ENCODE measurements around the gene CFAP92.
"Not testable (repeated sequence)": the region's sequence is repeated elsewhere in the genome, so short reads cannot be mapped to it uniquely, and the experiment has no call there.

CFAP92 gene

GRCh38 chr3:128932516-128933212 lies 61.2 kb downstream of the CFAP92 start:
- DNase-seq: no peak

DNA sequence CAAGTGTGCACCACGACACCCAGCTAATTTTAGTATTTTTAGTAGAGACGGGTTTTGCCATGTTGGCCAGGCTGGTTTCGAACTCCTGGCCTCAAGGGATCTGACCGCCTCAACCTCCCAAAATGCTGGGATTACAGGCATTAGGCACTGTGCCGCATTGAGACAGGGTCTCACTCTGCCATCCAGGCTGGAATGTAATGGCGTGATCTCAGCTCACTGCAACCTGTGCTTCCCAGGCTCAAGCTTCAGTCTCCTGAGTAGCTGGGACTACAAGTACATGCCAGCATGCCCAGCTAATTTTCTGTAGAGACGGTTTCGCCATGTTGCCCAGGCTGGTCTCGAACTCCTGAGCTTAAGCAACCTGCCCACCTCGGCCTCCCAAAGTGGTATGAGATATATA lies 62.8 kb downstream of the CFAP92 start:
- DNase-seq: no peak

DNA sequence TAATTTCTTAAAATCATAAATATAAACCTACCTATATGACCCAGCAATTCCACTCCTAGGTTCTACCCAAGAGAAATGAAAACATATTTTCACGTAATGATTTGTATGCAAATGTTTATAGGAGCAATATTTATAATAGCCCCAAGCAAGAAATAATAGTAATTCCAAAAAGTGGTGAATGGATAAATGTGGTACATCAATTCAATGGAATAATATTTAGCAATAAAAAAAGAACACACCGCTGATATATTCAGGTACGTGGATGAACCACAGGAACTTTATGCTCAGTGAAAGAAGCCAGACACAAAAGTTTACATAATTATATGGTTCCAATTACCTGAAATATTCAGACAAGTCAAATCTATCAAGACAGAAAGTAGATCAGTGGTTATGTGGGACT lies 64.5 kb downstream of the CFAP92 start:
- no peak for DNase-seq

GRCh38 chr3:128923986-128924385 lies 69.9 kb downstream of the CFAP92 start:
- DNase-seq: not testable (repeated sequence)

DNA sequence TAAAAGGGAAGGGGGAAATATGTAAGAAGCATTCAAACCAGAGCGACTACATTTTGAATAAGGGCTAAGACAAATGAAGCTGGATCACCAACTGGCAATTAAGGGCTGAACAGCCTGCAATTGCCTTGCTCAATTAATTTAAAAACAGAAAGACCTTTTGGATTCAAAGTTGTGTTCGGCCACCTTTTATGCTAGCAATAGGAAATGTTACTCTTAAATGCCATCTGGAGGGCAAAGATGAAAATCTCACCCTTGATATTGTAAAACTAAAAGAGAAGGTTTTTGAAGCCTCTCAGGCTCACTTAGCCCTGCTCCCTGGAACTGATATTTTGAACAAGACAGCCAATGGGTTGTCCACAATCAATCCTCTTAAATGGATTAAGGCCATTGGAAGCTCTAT lies 70.3 kb downstream of the CFAP92 start:
- no peak for DNase-seq

GRCh38 chr3:128922804-128923459 lies 70.9 kb downstream of the CFAP92 start:
- DNase-seq: no peak

- DNase-seq: no peak
Measured at GRCh38 chr3:128919988-128920387, 73.9 kb downstream of the CFAP92 start.

DNA sequence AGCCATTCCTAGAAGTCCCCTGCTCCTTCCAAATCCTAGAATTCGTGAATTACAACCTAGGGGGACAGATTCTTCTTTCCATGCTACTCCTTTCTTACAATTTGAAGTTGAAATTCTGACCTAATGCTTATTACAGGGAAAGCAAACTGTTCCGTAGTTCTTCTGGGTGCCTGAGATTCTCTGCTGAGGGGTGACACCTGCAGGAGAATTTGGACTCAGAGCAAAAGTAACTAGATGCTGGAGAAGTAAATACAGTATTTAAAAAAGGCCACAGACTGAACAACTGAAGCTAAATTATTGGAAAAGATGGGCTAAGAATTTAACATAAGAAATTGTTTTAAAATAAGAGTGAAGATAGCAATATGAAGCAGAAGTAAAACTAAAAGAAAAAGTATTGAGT lies 76.6 kb downstream of the CFAP92 start:
- no peak for DNase-seq

- DNase-seq: no peak
Measured at GRCh38 chr3:128914966-128915645, 78.8 kb downstream of the CFAP92 start.

GRCh38 chr3:128911911-128912310 lies 82.0 kb downstream of the CFAP92 start:
- DNase-seq: no peak

DNA sequence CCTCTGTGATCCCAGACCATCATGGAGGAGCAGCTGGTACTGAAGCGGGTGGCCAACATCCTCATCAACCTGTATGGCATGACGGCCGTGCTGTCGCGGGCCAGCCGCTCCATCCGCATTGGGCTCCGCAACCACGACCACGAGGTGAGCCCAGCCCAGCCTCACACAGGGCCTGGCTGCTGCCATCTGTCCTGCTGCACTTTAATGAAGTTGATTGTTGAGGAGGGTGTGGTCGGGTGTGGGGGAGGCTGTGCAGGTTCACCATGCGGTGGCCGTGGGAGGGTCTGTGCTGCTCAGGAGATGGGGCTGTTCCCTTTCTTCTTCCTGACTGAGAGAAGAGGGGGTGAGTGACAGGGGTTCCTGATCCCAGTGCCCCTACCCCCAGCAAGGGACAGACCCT lies 83.9 kb downstream of the CFAP92 start:
- DNase-seq: no peak

GRCh38 chr3:128908951-128909350 lies 84.9 kb downstream of the CFAP92 start:
- no peak for DNase-seq

- DNase-seq: no peak
Measured at GRCh38 chr3:128907706-128908445, 86.0 kb downstream of the CFAP92 start.

DNA sequence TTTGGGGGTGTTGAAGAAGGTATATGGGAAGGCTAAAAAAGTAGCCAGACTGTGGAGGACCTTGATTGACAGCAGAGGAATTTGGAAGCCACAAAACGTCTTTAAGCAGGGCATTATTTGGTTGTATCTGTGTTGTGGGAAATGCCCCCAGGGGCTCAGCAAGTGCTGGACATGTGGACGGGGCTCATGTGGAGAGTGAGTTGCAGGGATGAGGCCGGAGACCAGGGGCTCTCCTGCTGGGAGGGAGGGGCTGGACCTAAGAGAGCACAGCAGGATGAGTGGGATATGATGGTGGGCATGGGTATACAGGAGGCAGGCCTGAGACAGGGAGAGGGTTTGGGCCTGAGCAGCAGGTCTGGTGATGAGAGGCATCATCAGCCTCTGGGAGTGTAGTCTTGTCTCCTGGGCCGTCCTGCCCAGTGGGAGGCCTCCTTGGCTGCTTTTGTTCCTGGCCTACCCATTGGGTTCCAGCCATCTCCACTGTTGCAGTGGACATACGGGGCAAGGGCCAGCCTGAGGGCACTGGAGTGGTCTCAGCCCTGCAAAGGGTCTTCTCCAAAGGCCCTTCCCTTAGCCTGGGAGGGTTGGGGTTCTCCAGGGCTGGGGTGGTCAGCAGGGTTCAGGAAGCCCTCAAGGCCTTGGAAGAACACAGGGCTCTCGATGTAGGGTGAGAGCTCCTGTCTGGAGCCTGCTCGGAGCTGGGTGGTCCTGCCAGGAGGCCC lies 86.9 kb downstream of the CFAP92 start:
- no peak for DNase-seq

DNA sequence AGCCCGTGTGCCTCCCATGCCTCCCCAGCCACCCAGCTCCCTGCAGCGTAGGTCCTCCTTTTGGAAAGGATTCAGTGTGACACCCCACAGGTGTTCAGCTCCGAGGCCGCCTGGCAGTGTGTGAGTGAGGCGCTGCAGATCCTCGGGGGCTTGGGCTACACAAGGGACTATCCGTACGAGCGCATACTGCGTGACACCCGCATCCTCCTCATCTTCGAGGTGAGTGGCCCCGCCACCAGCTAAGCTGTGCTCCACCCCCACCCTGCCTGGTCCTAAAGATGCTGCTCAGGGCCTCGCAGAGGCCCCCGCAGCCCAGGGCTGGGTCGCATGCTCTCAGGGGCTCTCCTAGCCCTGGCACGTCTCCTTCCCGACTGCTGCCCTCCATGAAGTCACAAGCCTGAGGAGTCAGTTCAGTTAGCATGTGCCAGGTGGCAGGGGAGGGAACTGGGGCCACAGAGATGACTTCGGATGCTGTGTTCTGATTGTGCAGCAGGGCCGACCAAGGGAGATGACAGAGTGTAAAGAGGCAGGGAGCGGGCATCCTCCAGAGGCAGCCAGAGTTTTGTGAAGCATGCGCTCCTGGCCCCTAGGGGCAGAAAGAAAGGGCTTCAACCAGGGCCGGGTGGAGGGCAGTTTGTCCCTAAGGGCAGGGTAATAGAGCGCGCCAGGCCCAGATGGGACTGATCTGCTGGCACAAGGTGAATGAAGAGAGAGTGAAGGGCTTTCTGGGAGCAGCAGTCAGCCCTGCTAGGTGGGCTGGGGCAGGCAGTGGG lies 87.7 kb downstream of the CFAP92 start:
- no peak for DNase-seq

DNA sequence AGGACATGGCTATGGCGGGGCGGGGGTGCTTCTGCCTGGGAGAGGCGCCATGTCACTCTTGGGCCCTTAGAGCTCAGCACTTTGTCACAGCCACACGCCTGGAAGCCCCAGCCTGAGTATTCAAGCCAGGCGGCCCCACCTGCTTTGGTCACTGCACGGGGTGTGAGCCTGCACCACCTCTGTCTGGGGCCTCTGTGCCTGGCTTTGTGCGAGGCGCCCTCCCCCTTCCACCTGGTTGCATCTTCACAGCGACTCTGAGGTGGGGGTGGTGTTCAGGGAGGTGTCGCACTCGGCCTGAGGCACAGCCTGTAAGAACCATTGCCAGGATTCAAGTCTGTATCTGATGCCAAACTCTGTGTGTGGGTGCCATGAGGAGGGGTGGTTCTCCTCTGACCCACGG lies 90.4 kb downstream of the CFAP92 start:
- no peak for DNase-seq

DNA sequence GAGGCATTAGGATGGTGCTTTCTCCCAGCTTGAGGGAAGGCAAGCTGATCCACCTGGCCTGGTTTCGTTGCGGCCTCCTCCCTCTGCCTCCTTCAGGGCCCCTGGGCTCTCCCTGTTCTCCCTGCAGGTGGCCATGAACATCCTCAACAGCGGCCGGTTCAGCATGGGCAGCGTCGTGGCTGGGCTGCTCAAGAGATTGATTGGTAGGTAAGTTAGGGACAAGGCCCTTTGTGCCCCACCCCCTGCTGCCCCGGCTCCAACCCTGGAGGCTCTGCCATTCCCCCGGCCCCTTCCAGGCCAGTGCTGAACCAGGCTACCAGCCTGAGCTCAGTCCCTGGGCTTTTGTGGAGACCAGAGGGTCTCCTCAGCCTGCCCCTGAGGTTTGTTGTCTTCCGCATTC lies 91.5 kb downstream of the CFAP92 start:
- DNase-seq: no peak

DNA sequence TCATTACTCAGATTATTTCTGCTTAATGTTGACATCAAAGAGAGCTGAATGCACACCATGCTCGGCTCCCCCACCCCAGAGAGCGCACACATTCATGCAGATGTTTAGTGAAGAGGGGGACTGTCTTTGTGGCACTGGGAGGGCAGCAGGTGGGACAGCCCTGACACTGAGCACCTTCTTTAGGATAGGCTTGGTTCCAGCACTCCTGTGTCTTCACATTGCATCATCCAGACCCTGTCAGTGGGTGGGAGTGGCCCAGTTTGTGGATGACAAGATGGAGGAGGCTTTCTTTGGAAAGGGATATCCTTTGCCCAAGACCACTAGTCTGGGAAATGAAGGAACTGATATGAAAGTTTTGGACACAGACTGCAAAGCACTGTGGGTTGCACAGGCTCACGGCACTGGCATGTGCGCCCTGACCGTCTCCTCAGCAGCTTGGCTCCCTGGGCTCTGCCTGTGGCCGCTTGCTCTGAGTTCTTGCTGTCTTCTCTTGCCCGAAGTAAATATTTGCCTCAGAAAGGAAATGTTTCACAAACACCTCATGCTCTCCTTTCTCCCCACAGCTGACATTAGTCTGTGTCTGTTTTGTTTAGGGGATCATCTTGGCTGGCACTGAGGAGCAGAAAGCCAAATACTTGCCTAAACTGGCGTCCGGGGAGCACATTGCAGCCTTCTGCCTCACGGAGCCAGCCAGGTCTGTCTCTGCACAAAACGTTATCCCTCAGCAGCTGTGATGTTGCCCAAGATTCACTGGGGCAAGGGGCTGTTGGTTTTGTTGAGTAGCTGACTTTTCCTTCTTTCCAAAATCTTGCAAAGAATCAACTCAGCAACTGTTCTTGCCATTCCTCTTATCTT lies 97.8 kb downstream of the CFAP92 start:
- DNase-seq: no peak

DNA sequence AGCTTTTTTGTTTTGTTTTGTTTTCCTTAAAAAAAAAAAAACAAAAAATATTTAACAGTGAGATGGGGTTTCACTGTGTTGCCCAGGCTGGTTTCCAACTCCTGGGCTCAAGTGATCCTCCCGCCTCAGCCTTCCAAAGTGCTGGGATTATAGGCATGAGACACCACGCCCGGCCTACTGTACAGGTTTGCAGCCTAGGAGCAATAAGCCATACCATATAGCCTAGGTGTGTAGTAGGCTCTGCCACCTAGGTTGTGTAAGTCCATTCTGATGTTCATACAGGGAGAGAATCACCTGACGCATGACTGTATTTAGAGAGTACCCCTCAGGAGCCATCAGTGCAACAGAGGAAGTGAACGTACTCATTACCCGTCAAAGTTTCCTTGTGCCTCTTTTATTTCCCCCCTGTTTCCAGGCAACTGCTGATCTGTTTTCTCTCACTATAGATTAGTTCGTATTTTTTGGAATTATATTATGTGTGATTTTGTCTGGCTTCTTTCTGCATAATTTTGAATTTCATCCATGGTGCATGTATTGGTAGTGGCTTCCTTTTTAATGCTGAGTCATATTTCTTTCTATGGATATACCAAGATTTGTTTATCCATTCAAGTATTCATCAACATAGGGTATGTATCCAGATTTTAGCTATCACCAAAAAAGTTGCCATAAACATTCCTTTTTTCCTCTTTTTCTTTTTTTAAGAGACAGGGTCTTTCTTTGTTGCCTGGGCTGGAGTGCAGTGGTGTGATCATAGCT lies 104.6 kb downstream of the CFAP92 start:
- DNase-seq: no peak

GRCh38 chr3:128884992-128885391 lies 108.9 kb downstream of the CFAP92 start:
- no peak for DNase-seq
